Spinal cord (tissue), 10 donors: ENCODE results near the gene MID1. TPM values are rescaled to one million over a fixed set of nuclear protein-coding genes. Genes with fewer than 3 reads are reported as not detected.

Source experiments
- DNase-seq, 6 donors: peaks; one replicate each; pipeline versions ENCODE4 v3.0.0 to v3.0.0-alpha.2; 2013 to 2015; ENCODE audit warnings: low spot score in 6 of 6, low read depth in 4 of 6
- H3K27ac ChIP-seq: one replicate; pipeline ENCODE4 v1.5.1; 2013; ENCODE audit warnings: low read depth, low read length, control low read depth
- H3K27me3 ChIP-seq: one replicate; pipeline ENCODE4 v1.6.1; 2013; ENCODE audit warnings: low read length; ENCODE audit not compliant: control insufficient read depth, insufficient read depth
- H3K36me3 ChIP-seq: one replicate; pipeline ENCODE4 v1.6.1; 2013; ENCODE audit warnings: low read length; ENCODE audit not compliant: control insufficient read depth, insufficient read depth
- H3K4me1 ChIP-seq: one replicate; pipeline ENCODE4 v1.6.1; 2013; ENCODE audit warnings: low read length; ENCODE audit not compliant: control insufficient read depth, insufficient read depth
- H3K4me3 ChIP-seq: one replicate; pipeline ENCODE4 v1.5.1; 2013; ENCODE audit warnings: low read depth, low read length, control low read depth
- H3K9me3 ChIP-seq: one replicate; pipeline ENCODE4 v1.6.1; 2013; ENCODE audit warnings: low read length; ENCODE audit not compliant: control insufficient read depth, insufficient read depth
- WGBS: methylation state at CpG from one replicate; pipeline ENCODE4 v1.1.5; 2013; ENCODE audit warnings: missing lambda C conversion rate; ENCODE audit not compliant: insufficient coverage; 5-methylcytosine and 5-hydroxymethylcytosine counted together
- polyA plus RNA-seq, 2 donors: library from polyadenylated mRNA; unstranded; fragments of 120-200 nt; gene quantifications; one replicate each; pipeline ENCODE4 v1.2.1, GENCODE V29; 2013; ENCODE audit not compliant: insufficient read length in 2 of 2
- total RNA-seq, 2 donors: library from RNA; depleted of rRNA in 1 of 2; stranded (reverse); fragments of 120-200 nt in 1 of 2; fragments of >200 nt in 1 of 2; gene quantifications; one replicate each; pipeline versions ENCODE4 v1.2.3 to v1.2.4, GENCODE V29; 2013 to 2014
- donor health status: healthy.

The MID1 gene
- total and polyA plus RNA-seq, 4 donors, result 6.2 to 22.7 (median 9.5) TPM

- H3K27me3 ChIP-seq, result no peaks in the 10 kb centered on the region
- DNase-seq, result no peak
- H3K4me3 ChIP-seq, result no peak overlapping the region
- no CpG with 5 or more reads among the region's 1 CpG for WGBS
- no peaks in the 10 kb centered on the region for H3K36me3 ChIP-seq
- no peaks in the 10 kb centered on the region for H3K9me3 ChIP-seq
- no peaks in the 10 kb centered on the region for H3K4me1 ChIP-seq
- H3K27ac ChIP-seq, result no peak overlapping the region
Measured at GRCh38 chrX:10512258-10512657, 108.1 kb downstream of the MID1 start.

- no peak for DNase-seq
- H3K27me3 ChIP-seq, result no peaks in the 10 kb centered on the region
- H3K36me3 ChIP-seq, result no peaks in the 10 kb centered on the region
- H3K4me3 ChIP-seq, result no peak overlapping the region
- no peaks in the 10 kb centered on the region for H3K9me3 ChIP-seq
- 78% methylated on average over 3 of the region's 3 CpGs for WGBS
- H3K4me1 ChIP-seq, result no peaks in the 10 kb centered on the region
- no peak overlapping the region for H3K27ac ChIP-seq
Measured at GRCh38 chrX:10509397-10509796, 111.0 kb downstream of the MID1 start.

DNA sequence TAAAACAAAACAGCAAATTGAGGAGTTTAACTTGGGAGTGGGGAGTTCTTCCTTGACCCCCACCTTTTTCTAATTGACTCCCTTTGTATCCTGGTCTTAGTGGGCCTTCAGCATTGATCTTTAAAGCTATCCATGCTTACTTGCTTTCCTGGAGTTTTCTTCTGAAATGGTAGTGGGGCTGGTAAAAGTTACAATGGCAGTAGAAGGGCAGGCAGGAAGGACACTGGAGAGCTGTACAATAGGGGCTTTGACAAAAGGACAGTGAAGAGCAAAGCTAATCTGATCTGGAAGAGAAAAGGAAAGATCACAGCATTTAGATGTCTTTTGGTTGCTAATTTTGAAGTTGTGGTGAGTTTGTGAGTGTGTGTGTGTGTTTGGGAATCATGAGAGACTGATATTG is 111.5 kb downstream of the MID1 start:
- DNase-seq, result no peak
- Histone ChIP-seq H3K36me3 (no peaks in the 10 kb centered on the region), H3K4me3 (no peak overlapping the region), H3K27ac (no peak overlapping the region), H3K9me3 (no peaks in the 10 kb centered on the region), H3K4me1 (no peaks in the 10 kb centered on the region), H3K27me3 (no peaks in the 10 kb centered on the region)

- Histone ChIP-seq H3K4me1 (no peaks in the 10 kb centered on the region), H3K36me3 (no peaks in the 10 kb centered on the region), H3K9me3 (no peaks in the 10 kb centered on the region), H3K4me3 (no peak overlapping the region), H3K27me3 (no peaks in the 10 kb centered on the region), H3K27ac (no peak overlapping the region)
- no CpG with 5 or more reads among the region's 2 CpGs for WGBS
- DNase-seq, result no peak
Measured at GRCh38 chrX:10507876-10508275, 112.5 kb downstream of the MID1 start.

GRCh38 chrX:10507181-10507580 is 113.2 kb downstream of the MID1 start:
- Histone ChIP-seq H3K36me3 (no peaks in the 10 kb centered on the region), H3K4me3 (no peak overlapping the region), H3K27me3 (no peaks in the 10 kb centered on the region), H3K9me3 (no peaks in the 10 kb centered on the region), H3K27ac (no peak overlapping the region), H3K4me1 (no peaks in the 10 kb centered on the region)
- DNase-seq, result peak in 1 of 6 donors; percentile 4
- 30% methylated on average over 2 of the region's 3 CpGs for WGBS

GRCh38 chrX:10506781-10507180 is 113.6 kb downstream of the MID1 start:
- H3K36me3 ChIP-seq, result no peaks in the 10 kb centered on the region
- no peak overlapping the region for H3K4me3 ChIP-seq
- no CpG with 5 or more reads among the region's 4 CpGs for whole genome bisulfite sequencing
- no peak for DNase-seq
- no peaks in the 10 kb centered on the region for H3K27me3 ChIP-seq
- H3K27ac ChIP-seq, result no peak overlapping the region
- no peaks in the 10 kb centered on the region for H3K4me1 ChIP-seq
- no peaks in the 10 kb centered on the region for H3K9me3 ChIP-seq

DNA sequence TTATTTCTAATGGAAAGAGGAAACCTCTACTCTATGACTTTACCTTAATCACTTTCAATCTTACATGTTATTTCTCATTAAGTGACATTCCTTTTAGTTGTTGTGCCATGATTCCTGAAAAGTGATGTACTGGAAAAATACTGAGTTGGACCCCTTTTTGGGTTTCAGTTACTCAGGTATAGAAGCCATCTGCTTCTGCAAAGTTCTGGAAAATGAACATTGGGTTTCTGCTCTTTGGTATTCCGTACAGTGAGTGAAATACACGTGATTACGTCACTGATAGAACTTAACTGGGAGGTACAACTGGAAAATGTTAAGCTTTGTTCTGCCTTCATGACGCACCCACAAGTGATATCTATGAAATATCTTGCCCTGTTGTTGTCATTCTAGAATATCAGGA is 114.7 kb downstream of the MID1 start:
- no peak overlapping the region for H3K27ac ChIP-seq
- H3K36me3 ChIP-seq, result no peaks in the 10 kb centered on the region
- no peaks in the 10 kb centered on the region for H3K9me3 ChIP-seq
- H3K27me3 ChIP-seq, result no peaks in the 10 kb centered on the region
- no peak overlapping the region for H3K4me3 ChIP-seq
- DNase-seq, result no peak
- 93% methylated on average over 3 of the region's 4 CpGs for WGBS
- H3K4me1 ChIP-seq, result no peaks in the 10 kb centered on the region

DNA sequence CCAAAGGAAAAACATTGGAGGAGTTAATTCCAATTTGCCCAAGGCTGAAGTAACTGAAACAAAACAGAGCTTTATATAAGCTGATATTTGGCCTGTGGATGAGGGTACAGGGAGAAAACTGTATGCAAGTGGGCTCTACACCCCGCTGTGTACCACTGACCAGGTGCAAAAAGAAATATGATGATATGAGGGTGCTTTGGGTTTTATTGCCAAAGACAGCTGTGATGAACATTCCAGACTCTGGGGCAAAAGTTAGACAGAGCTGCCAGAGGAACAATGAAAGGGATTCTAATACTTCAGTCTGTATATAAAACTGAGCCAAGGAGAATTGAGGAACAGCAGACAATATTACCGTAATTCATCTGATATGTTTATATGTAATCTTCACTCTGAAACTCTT is 117.4 kb downstream of the MID1 start:
- no peak for DNase-seq
- H3K36me3 ChIP-seq, result no peaks in the 10 kb centered on the region
- H3K9me3 ChIP-seq, result no peaks in the 10 kb centered on the region
- H3K4me3 ChIP-seq, result no peak overlapping the region
- 50% methylated on average over 1 of the region's 2 CpGs for WGBS
- no peaks in the 10 kb centered on the region for H3K27me3 ChIP-seq
- no peaks in the 10 kb centered on the region for H3K4me1 ChIP-seq
- H3K27ac ChIP-seq, result no peak overlapping the region

GRCh38 chrX:10501611-10502010 is 118.8 kb downstream of the MID1 start:
- WGBS, result no CpG with 5 or more reads among the region's 6 CpGs
- Histone ChIP-seq H3K4me1 (no peaks in the 10 kb centered on the region), H3K36me3 (no peaks in the 10 kb centered on the region), H3K27ac (no peak overlapping the region), H3K27me3 (no peaks in the 10 kb centered on the region), H3K9me3 (no peaks in the 10 kb centered on the region), H3K4me3 (no peak overlapping the region)
- no peak for DNase-seq

DNA sequence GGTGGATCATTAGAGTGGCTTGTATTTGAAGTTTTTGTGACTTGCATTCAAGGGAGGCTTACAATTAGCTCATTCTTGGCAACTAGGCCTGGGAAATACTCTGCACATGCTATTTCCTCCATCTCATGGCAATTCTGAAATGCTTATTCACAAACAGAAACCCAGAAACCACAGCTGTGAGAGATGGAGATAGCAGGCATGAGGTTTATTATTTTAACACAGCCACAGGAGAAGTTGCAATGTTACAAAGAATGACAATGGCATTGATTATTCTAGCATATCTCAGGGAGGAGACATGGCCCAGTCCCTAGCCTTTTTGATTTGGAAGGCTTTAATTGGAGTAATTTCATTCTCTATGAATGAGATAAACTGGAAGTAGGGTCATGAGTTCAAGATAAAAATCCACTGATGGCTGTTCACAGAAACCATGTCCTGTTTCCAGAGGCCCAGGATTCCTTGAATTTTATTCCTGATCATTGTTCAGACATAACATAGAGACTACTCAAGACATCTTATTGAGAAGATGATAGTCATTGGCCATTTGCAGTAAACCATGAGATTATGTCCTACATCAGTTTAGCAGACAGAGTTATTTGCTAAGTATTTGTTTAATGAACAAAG is 123.9 kb downstream of the MID1 start:
- DNase-seq, result peak in 2 of 6 donors; percentile 20 to 32
- Histone ChIP-seq H3K36me3 (no peaks in the 10 kb centered on the region), H3K27ac (no peak overlapping the region), H3K9me3 (no peaks in the 10 kb centered on the region), H3K4me1 (no peaks in the 10 kb centered on the region), H3K4me3 (no peak overlapping the region), H3K27me3 (peaks cover 4% of the 10 kb centered on the region)
